ENCODE results near the gene CNTN3.

Gene CNTN3

DNA sequence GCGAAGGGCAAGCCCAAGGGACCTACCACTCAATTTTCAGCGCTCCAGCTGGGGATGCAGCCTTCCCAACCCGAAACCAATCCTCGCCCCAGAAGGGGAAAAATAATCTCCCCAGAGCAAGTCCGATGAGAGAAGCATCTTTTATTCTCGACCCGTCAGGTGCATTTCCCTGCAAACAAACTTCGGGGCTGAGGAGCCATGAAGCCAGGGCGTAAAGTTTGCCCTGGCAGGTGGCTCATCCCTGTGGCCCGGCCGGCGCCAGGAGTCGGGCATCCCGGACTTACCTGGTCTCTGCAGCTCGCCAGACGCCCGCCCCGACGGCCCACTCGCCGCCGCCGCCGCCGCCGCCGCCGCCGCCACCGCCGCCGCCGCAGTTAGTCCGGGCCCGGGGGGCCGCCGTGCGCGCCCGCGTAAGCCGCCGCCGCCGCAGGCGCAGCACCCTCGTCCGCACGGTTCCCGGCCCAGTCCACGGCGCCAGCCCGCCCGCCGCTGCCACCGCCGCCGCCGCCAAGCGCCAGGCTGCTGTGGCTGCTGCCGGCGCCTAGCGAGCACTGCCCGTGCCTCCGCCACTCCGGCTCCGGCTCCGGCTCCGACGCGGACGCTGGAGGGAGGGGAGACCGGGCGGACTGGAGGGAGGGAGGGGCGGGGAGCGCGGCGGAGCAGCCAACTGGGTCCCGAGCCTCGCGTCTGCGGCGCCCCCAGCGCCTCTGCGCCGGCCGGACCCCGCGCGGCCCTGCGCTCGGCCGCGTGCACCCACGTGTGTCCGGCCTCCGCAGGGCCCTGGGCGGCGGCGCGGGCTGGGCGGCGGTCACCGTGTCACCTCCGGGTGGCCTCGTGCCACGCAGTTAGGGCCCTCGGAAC, at the start of gene CNTN3:
Gene CNTN3 (minus strand): TSS at position 553 of the 861 bp plus-strand sequence. CDS start 93,547 bp downstream, outside the sequence.
- peak; percentile 24 to 37 for DNase-seq (ENCODE audit: low read depth in 1 of 2, low spot score in 1 of 2)
- TF ChIP-seq JUND (IDR thresholded peaks at IDR 0.05; ENCODE audit: low read depth): no peak
- in situ Hi-C loops (cut with HindIII; ENCODE audit: low pct_unique_long_range_greater_than_20kb, low sequenced_read_pairs): no loop called here

DNA sequence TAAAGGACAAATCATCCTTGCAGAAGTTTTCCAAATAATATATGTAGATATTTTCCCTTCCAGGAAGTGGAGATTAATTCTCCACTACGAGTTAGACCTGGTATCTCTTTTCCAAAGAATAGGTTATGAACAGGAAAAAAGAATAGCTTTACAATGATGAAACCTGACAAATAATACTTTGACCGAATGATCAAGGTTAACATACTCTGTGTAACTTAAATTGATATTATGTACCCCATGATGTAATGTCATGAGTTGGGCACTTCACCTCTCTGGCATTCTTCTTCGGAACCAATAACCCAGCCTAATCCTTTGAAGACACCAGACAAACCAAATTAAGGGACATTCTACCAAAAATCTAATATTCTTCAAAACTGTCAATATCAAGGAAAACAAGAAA, 48.7 kb upstream of the CNTN3 start:
- in situ Hi-C loops (cut with HindIII; ENCODE audit: low pct_unique_long_range_greater_than_20kb, low sequenced_read_pairs): no loop called here
- DNase-seq (ENCODE audit: low read depth in 1 of 2, low spot score in 1 of 2): no peak
- TF ChIP-seq JUND (IDR thresholded peaks at IDR 0.05; ENCODE audit: low read depth): no peak

DNA sequence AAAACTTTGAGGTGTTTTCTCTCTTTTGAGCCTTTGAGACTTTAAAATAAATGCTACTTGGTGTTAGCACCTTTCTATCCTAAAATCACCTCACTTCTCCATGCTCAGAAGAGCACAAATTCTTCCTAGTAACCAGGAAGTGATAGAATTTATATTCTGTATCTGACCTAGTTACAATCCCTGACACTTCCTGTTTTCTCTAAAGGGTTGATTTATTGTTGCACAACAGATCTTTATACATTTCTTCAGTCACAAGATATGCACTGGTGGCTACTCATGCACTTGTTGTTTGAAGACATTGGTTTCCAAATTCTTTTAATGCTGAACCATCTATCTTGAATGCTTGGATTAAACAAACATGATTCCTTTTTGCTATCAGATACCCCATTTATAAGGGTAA, 47.2 kb upstream of the CNTN3 start:
- in situ Hi-C loops (cut with HindIII; ENCODE audit: low pct_unique_long_range_greater_than_20kb, low sequenced_read_pairs): no loop called here
- no peak for TF ChIP-seq JUND (IDR thresholded peaks at IDR 0.05; ENCODE audit: low read depth)
- no peak for DNase-seq (ENCODE audit: low read depth in 1 of 2, low spot score in 1 of 2)

DNA sequence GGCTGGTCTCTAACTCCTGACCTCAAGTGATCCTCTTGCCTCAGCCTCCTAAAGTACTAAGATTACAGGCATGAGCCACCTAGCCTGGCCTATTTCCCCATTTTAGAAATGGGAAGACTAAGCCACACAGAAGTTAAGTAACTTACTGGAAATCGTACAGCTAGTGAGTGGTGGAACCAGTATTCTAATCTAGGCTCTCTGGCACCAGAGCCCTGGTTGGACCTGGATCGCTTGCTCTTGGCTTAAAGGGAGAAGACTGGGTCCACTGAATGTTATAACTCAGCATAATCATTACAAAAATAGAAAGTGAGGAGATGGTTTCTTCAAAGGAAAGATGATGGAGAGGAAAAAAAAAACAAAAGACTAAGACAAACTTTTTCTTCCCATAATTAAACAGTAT, 37.4 kb upstream of the CNTN3 start:
- in situ Hi-C loops (cut with HindIII; ENCODE audit: low pct_unique_long_range_greater_than_20kb, low sequenced_read_pairs): no loop called here

DNA sequence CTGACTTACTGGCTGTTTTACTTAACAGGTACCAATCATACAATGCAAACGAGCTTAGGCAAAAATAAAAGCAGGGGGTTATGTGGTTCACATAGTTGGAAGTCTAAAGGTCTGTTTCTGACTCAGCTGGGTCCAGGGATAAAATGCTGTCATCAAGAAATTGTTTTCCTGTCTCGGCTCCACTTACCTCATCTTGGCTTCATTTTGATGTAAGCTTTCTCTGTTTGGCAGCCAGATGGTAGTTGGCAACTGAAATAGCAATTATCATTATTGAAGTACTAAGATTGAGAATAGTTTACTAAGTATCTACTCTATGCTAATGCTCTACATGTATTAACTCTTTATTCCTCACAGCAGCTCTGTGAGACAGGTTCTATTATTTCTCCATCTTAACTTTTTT, 36.8 kb upstream of the CNTN3 start:
- TF ChIP-seq JUND (IDR thresholded peaks at IDR 0.05; ENCODE audit: low read depth): no peak
- no peak for DNase-seq (ENCODE audit: low read depth in 1 of 2, low spot score in 1 of 2)
- in situ Hi-C loops (cut with HindIII; ENCODE audit: low pct_unique_long_range_greater_than_20kb, low sequenced_read_pairs): no loop called here

More for the DNA sequence above, 37.4 kb upstream of the CNTN3 start:
- DNase-seq (ENCODE audit: low read depth in 1 of 2, low spot score in 1 of 2): no peak
- TF ChIP-seq JUND (IDR thresholded peaks at IDR 0.05; ENCODE audit: low read depth): no peak

DNA sequence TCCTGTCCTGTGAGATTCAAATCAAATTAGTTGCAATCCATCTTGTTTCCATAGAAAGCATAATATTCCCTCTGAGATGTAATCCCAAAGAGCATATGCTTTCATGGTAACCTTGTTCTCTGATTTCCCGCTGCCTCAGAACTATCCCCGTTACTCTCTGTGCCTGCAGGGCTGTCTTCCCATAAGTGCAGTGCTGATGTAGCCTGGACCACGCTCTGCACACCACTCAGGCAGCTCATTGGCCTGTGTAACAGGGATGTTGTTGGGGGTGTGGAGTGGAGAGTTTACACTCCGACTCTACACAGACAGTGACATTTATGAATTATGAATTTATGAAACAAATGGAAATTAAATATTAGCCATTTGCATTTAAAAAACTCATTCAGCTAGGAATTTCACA, 33.6 kb upstream of the CNTN3 start:
- in situ Hi-C loops (cut with HindIII; ENCODE audit: low pct_unique_long_range_greater_than_20kb, low sequenced_read_pairs): no loop called here
- TF ChIP-seq JUND (IDR thresholded peaks at IDR 0.05; ENCODE audit: low read depth): no peak
- no peak for DNase-seq (ENCODE audit: low read depth in 1 of 2, low spot score in 1 of 2)

DNA sequence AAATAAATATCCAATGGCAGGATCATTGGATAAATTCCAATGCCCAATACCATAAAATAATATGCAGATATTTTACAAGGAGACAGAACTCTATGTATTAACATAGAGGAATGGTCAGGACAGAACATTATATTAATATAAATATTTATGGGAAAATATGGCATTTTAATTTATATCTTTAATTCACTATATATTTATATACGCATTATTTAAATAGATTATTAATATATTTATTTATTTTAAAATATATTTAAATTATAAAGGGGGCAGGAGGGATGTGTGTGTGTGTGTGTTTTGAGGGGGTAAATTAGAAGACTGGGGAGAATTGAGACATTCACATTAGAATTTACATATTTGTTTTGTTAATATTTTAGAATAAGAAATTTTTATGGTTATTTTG, 31.6 kb upstream of the CNTN3 start:
- TF ChIP-seq JUND (IDR thresholded peaks at IDR 0.05; ENCODE audit: low read depth): no peak
- in situ Hi-C loops (cut with HindIII; ENCODE audit: low pct_unique_long_range_greater_than_20kb, low sequenced_read_pairs): no loop called here
- DNase-seq (ENCODE audit: low read depth in 1 of 2, low spot score in 1 of 2): no peak

DNA sequence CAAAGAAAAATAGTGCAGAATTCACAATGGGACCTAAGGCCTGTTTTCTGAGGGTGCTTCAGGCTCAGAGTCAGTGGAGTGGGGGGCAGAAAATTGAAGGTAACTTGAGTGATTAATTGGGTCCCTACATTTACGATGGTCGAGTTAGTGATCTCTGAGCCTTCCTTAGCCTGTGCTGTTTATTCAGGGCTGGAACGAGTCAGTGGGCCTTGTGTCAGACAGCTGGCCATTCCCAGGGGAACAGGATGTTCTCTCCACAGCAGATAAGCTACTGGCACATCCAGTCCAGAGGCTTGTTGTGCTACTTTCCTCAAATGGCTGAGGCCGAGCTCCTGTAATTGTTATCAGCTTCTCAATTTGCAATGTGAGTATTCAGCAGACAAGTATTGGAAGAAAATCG, 29.2 kb upstream of the CNTN3 start:
- in situ Hi-C loops (cut with HindIII; ENCODE audit: low pct_unique_long_range_greater_than_20kb, low sequenced_read_pairs): no loop called here
- DNase-seq (ENCODE audit: low read depth in 1 of 2, low spot score in 1 of 2): no peak
- no peak for TF ChIP-seq JUND (IDR thresholded peaks at IDR 0.05; ENCODE audit: low read depth)

DNA sequence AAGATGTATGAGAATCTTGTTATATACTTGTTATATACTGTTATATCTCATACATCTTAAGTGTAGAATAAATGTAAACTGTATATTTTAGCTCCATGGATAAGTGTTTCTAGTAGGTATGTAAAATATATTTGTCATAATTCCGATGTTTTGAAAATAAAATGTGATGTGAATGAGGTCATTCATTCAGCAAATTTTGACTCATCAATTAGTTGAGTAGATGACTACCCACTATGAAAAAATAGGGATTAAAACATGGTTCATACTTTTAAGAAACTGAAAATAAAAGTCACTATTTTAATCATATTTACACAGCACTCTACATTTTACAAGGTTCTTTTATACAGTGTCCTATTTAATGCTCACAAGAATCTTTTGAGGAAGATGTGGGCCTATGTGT, 28.4 kb upstream of the CNTN3 start:
- in situ Hi-C loops (cut with HindIII; ENCODE audit: low pct_unique_long_range_greater_than_20kb, low sequenced_read_pairs): no loop called here
- TF ChIP-seq JUND (IDR thresholded peaks at IDR 0.05; ENCODE audit: low read depth): no peak
- no peak for DNase-seq (ENCODE audit: low read depth in 1 of 2, low spot score in 1 of 2)

DNA sequence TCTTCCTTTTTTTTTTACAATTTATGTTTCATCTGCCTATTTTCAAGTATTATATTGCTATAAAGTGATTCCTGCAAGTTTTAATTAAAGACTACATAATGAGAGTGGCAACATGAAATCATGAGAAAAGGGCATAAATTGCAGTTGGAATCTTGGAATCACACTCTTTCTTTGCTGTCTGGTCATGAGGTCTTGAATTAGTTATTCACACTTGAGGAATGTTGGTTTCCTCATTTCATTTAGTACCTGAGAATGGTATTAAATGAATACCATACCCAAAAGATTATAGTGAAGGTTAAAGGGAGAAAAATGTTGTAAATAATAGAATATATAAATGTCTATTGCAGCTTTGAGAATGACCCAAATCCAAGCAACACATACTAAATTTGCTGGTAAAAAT, 25.8 kb upstream of the CNTN3 start:
- in situ Hi-C loops (cut with HindIII; ENCODE audit: low pct_unique_long_range_greater_than_20kb, low sequenced_read_pairs): no loop called here
- no peak for TF ChIP-seq JUND (IDR thresholded peaks at IDR 0.05; ENCODE audit: low read depth)
- DNase-seq (ENCODE audit: low read depth in 1 of 2, low spot score in 1 of 2): no peak

DNA sequence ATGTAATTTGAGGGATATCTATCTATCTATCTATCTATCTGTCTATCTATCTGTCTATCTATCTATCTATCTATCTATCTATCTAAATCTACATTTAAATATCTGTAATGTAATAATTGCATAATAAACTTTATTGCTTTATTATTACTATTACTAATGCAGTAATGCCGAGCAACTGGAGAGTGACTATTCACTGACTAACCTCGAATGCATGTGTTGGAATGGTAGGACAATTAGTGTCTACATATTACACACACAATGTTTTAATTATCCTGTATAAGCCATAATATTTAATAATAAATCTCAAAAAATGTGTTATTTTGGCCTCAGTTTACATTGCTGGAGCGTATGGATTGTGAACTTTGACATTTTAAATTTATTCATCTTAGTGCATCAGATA, 25.2 kb upstream of the CNTN3 start:
- no peak for TF ChIP-seq JUND (IDR thresholded peaks at IDR 0.05; ENCODE audit: low read depth)
- in situ Hi-C loops (cut with HindIII; ENCODE audit: low pct_unique_long_range_greater_than_20kb, low sequenced_read_pairs): no loop called here
- no peak for DNase-seq (ENCODE audit: low read depth in 1 of 2, low spot score in 1 of 2)

DNA sequence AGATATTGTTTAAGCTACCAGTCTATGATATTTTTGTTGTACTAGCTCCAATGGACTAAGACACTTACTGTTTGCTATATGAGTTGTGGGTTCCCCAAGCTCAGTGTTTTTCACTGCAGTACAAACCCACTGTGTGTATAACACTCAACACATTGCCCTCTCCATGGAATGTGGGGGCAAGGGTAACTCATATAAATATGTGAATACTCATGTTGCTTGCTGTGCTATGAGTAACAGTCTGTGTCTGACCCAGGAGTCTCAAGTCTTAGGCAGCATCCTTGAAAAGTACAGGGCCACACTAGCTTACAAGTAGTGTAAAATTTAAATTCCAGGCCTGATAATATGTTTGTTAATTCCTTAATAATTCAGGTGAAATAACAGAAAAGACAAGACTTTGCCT, 22.5 kb upstream of the CNTN3 start:
- no peak for DNase-seq (ENCODE audit: low read depth in 1 of 2, low spot score in 1 of 2)
- TF ChIP-seq JUND (IDR thresholded peaks at IDR 0.05; ENCODE audit: low read depth): no peak
- in situ Hi-C loops (cut with HindIII; ENCODE audit: low pct_unique_long_range_greater_than_20kb, low sequenced_read_pairs): no loop called here

DNA sequence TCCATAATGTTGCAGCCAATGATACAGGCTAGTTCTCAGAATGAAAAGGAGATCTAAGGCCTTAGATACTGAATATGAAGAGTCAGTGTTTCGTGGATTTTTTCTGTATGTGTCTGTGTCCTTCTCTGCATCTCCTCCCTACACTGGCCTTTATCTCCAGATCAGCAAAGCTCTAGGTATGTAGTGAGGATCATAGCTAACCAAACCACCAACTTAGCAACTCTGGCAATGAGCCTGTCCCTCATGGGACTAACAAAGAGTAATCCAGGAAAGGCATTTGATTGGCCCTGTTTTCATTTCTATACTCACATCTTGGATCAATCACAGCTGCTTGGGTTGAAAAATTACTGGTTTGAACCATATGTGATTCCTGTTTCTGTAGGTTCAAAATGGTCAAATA, 18.6 kb upstream of the CNTN3 start:
- TF ChIP-seq JUND (IDR thresholded peaks at IDR 0.05; ENCODE audit: low read depth): no peak
- peak in 1 of 2 experiments; percentile 30 for DNase-seq (ENCODE audit: low read depth in 1 of 2, low spot score in 1 of 2)
- in situ Hi-C loops (cut with HindIII; ENCODE audit: low pct_unique_long_range_greater_than_20kb, low sequenced_read_pairs): no loop called here

All from T47D (cell line).